ENCODE results near the gene PHACTR2.
"Not testable (repeated sequence)": the region's sequence is repeated elsewhere in the genome, so short reads cannot be mapped to it uniquely, and the experiment has no call there.

PHACTR2 gene

GRCh38 chr6:143773506-143774150 lies 95.9 kb downstream of the PHACTR2 start:
- no peak for DNase-seq

GRCh38 chr6:143774347-143774746 lies 96.6 kb downstream of the PHACTR2 start:
- DNase-seq: no peak

GRCh38 chr6:143775336-143775735 lies 97.6 kb downstream of the PHACTR2 start:
- DNase-seq: no peak

- no peak for DNase-seq
Observed at GRCh38 chr6:143778926-143779325, 101.2 kb downstream of the PHACTR2 start.

- no peak for DNase-seq
Observed at GRCh38 chr6:143782481-143782880, 104.7 kb downstream of the PHACTR2 start.

GRCh38 chr6:143783077-143783476 lies 105.3 kb downstream of the PHACTR2 start:
- no peak for DNase-seq

- DNase-seq: no peak
Observed at GRCh38 chr6:143784316-143784715, 106.6 kb downstream of the PHACTR2 start.

- DNase-seq: not testable (repeated sequence)
Observed at GRCh38 chr6:143786371-143786770, 108.6 kb downstream of the PHACTR2 start.

GRCh38 chr6:143792402-143793279 lies 114.9 kb downstream of the PHACTR2 start:
- DNase-seq: no peak

- DNase-seq: no peak
Observed at GRCh38 chr6:143793280-143793619, 115.5 kb downstream of the PHACTR2 start.

GRCh38 chr6:143796551-143796950 lies 118.8 kb downstream of the PHACTR2 start:
- DNase-seq: not testable (repeated sequence)

GRCh38 chr6:143798487-143798886 lies 120.7 kb downstream of the PHACTR2 start:
- not testable (repeated sequence) for DNase-seq

- DNase-seq: peak; percentile 33
Observed at GRCh38 chr6:143802833-143803565, 125.2 kb downstream of the PHACTR2 start.

GRCh38 chr6:143803769-143804568 lies 126.2 kb downstream of the PHACTR2 start:
- DNase-seq: no peak

- DNase-seq: no peak
Observed at GRCh38 chr6:143804835-143805239, 127.1 kb downstream of the PHACTR2 start.

- DNase-seq: peak; percentile 98
Observed at GRCh38 chr6:143806282-143807102, 128.7 kb downstream of the PHACTR2 start.

GRCh38 chr6:143807103-143807772 lies 129.5 kb downstream of the PHACTR2 start:
- DNase-seq: no peak

GRCh38 chr6:143810745-143811144 lies 133.0 kb downstream of the PHACTR2 start:
- DNase-seq: no peak

- DNase-seq: no peak
Observed at GRCh38 chr6:143811501-143812157, 133.9 kb downstream of the PHACTR2 start.

- DNase-seq: no peak
Observed at GRCh38 chr6:143817621-143818020, 139.9 kb downstream of the PHACTR2 start.

- DNase-seq: no peak
Observed at GRCh38 chr6:143821359-143821758, 143.6 kb downstream of the PHACTR2 start.

Measured in OCI-M1 (cell line).